GM18907 (cell line): ENCODE results near the gene PHF21A.
A peak's percentile ranks its signal among the peaks of the same experiment; 100 is the strongest.

ENCODE experiments used
- ATAC-seq: cut with Tn5 transposase; IDR thresholded peaks from one replicate; pipeline ENCODE4 v1.9.1; 2021; ENCODE audit warnings: mild to moderate bottlenecking, moderate library complexity; ENCODE audit not compliant: unreplicated experiment

The PHF21A gene

DNA sequence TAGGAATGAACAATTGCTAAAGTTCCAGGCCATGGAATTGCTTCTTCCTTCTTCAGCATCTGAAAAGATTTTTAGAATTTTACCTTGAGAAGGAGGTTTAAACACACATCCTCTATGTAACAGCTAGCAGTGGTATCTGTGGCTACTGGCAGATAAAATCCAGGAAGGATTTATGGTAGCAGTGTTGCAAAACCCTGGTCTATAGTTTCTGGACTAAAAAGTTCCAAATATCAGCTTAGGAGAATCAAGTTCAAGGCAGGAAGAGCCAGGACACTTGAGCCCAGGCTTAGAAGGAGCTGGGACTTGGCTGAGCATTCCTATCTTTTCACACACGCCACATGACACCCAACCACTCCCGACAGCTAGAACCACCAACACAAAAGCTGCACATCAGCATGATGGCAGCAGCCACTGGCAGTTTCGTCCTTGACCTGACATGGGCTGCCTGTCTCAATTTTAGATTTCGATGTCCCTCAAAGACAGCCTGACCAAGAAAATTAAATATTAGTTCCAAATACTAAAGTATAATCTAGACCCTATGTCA, 184.7 kb downstream of the PHF21A start:
- ATAC-seq = no peak

DNA sequence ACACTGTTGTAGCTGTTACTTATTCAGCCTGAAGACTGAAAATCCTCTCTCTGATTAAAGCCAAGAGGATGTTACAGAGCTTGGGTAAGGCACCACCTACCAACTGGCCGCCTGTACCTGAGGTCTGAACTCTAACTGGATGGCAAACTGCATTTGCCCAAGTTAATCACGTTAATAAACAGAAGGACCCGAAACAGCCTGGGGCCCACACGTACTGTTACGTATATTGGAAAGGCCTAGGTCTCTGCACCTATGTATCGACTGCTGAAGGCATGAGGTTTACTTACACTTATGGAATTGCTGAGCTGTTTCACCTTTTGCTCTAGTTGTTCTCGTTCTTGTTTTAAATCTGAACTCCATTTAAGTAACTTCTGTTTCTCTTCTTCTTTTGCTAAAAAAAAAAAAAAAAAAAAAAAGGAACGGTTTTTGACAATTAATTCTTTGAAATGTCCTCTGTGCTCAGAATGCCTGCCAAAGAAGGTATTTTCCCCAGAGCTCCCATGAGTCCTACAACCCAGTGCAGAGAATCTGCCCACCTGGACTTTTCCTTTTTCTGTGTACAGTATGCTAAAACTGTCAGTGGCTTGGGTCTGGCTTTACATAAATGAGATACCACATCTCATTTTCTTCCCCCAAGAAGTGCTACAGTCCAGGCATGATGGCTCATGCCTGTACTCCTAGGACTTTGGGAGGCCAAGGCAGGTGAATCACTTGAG, 185.7 kb downstream of the PHF21A start:
- ATAC-seq = no peak

GRCh38 chr11:45934580-45935318, 186.5 kb downstream of the PHF21A start:
- no peak for ATAC-seq

DNA sequence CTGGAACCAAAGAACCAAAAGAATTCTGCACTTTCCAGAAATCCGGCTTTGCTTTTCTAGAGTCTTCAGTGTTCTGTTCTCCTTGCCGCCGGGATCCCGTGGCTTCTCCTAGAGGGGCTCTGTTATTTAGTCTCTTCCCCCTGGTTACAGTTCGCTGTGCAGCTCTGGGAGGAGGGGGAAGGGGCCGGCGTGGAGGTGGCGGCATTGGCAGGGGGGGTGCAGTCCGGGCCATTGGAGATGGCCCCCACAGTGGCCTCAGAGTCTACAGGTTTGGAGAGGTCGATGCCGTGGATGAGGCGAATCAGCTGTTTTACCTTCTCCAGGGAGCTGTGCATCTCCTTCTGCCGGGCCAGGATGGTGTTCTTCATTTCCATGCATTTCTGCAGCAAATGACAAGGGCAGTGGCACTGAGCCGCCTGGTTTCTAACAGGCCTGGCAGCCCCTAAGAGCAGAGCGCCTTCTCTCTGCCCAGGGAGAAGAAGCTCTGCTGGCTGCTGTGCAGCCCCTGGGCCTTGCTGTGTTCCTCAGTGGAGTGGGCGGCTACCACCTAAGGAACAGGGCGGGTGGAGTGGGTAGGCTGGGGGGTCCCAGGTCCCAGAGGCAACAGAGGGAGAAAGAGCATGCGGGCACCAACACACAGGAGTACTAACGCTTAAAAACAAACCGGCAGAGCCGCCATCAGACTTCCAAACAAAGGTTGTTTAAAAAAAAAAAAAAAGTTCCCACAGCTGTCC, 187.2 kb downstream of the PHF21A start:
- no peak for ATAC-seq

DNA sequence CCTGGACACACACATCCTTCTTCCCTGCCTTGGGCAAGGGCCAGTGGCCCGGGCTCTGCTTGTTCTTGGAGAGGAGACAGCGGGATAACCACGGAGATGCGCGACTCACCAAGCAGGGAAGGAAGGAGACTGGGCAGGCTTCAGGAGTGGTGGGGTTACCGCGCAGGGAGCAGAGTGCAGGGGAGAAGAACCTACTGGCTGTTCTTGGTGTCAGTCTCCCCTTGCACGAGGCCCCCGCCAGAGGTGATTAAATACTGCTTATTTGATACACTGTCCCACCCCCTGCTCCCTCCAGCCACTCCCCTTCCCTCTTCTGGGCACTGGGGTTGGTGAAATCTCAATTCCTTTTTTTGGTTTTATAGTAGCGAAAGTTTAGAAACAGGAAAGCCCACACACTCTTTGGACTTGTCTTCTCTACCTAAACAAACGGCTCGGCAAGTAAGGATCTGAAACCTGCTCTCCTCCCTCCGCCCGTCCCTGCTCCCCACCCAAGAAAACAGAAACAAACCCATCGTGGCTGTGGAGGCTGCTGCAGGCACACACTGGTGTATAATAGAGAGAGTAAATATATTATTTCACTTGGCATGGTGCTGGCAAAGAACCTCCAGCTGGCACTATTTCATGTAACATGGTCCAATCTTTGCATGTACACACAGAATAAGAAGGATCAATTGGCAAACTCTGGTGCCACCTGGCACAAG, 188.0 kb downstream of the PHF21A start:
- ATAC-seq = no peak

- no peak for ATAC-seq
Observed at GRCh38 chr11:45932217-45932616, 189.0 kb downstream of the PHF21A start.

DNA sequence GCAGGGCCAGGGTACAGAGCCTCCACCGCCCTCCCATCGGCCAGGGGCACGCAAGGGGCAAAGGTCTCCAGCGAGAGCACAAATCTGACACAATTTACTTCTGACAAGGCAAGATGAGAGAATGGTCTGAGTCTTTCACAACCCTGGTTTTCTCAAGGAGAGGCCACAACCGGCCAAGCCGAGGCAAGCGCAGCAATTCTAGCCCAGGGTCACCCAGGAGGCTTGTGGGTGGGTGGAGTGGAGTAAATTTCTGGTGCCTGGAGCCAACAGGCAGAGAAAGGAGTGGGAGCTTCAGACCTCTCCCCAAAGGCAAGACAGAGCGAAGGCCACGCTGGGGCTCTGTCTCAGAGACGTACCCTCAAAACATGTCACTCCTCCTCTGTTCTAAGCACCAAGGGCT, 189.5 kb downstream of the PHF21A start:
- no peak for ATAC-seq

GRCh38 chr11:45930951-45931570, 190.2 kb downstream of the PHF21A start:
- ATAC-seq = no peak

- ATAC-seq = peak; percentile 90
Observed at GRCh38 chr11:45930031-45930794, 191.0 kb downstream of the PHF21A start.

DNA sequence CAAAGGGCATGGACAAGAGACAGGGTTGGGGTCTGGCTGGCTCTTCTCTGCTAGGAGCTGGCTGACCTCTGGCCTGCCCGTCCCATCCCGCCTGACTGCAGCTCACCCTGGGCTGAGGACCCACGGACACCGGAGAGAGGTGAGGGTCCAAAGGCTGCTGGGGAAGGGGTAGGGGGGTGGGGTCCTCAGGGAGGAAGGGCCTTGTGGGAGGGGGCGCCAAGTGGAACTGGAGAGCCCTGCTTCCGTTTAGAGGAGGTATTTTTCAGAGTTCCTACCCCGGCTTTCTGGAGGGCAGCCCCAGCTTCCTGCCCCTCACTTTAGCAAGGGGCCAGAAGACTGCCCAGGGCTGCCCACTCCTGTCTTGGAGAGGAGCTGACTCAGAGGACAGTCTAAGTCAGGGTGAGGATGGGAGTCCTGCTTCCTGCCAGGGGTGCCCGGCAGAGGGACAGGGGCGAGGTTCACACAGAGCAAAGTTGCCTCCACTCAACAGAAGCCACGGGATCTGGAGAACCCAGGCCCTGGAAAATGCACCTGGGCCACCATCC, 191.7 kb downstream of the PHF21A start:
- ATAC-seq = no peak

GRCh38 chr11:45928535-45929215, 192.6 kb downstream of the PHF21A start:
- ATAC-seq = no peak

DNA sequence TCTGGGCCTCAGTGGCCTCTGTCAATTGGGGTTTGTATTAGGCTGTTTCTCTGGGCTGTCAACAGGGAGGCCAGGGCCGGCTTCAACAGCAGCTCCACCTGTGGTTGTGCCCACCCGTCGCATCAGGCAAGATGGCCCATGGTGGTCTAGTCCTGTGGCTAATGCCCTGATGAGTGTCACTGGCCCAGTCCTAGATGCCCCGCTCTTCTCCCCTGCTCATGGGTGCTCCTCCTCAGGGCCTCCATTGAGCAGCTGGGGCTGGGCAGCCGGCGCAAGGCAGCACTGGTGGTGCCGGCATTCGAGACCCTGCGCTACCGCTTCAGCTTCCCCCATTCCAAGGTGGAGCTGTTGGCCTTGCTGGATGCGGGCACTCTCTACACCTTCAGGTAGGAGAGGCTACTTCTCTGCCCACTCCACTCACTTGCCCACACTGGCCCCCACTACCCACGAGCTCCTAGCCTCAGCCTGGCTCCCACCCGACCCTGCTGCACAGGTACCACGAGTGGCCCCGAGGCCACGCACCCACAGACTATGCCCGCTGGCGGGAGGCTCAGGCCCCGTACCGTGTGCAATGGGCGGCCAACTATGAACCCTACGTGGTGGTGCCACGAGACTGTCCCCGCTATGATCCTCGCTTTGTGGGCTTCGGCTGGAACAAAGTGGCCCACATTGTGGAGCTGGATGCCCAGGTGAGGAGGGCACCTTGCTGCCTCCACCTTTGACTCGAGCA, 193.4 kb downstream of the PHF21A start:
- ATAC-seq = no peak

DNA sequence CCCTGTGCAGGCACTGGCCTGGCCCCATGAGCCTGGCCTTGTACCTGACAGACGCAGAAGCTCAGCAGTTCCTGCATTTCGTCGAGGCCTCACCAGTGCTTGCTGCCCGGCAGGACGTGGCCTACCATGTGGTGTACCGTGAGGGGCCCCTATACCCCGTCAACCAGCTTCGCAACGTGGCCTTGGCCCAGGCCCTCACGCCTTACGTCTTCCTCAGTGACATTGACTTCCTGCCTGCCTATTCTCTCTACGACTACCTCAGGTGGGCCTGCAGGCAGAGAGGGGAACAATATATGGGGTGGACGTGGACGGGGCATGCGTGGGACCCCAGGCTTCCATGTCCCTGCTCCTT, 193.9 kb downstream of the PHF21A start:
- ATAC-seq = no peak

DNA sequence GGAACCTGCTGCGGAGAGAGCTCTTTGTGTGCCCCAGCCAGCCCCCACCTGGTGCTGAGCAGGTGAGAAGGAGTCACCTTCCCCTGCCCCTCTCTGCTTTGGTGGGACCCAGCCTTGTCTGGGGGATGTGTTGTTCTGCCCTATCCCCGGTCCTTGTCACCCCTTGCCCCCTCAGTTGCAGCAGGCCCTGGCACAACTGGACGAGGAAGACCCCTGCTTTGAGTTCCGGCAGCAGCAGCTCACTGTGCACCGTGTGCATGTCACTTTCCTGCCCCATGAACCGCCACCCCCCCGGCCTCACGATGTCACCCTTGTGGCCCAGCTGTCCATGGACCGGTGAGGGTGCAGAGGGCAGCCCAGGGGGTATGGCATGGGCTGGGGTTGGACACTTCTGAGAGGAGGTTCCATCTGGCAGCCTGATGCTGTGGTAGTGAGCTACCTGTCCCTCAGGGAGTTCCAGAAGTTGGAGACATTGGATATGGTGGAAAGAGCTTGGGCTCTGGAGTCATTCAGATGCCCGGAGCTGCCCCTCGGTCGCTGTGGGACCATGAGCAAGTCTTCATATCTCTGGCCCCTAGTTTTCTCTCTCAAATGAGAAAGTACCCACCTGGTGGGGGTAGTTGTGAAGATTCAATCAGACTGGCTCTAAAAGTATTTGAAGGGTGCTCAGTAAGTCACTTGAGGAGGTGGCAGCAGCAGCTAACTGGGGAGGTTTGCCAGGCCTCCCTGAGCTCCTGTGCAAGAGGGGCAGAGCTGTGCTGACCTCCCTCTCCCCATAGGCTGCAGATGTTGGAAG, 194.5 kb downstream of the PHF21A start:
- no peak for ATAC-seq

DNA sequence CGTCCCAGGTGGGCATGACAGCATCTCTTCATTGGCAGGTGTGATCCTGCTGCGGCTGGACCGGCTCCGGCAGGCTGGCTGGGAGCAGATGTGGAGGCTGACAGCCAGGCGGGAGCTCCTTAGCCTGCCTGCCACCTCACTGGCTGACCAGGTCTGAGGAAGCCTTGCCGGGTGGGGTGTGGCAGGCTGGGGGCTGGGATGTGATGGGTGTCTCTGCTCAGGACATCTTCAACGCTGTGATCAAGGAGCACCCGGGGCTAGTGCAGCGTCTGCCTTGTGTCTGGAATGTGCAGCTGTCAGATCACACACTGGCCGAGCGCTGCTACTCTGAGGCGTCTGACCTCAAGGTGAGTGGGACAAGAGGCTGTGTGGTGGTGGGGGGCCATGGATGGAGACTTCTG, 195.3 kb downstream of the PHF21A start:
- no peak for ATAC-seq

- ATAC-seq = no peak
Observed at GRCh38 chr11:45925550-45925949, 195.7 kb downstream of the PHF21A start.

DNA sequence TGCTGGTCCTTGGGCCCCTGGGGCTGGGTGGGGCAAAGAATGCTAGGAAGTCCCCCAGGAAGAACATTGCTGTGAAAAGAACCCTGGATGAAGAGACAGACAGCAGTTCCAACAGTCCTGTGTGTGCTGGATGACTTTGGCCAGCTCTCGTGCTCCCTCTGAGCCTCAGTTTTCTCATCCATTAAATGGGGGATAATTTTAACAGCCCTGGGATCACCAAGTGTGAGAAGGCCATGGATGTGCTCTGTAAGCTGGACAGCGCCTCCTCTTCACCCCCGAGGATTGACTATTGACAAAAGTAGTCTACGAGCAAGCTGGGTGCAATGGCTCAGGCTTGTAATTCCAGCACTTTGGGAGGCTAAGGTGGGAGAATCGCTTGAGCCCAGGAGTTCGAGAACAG, 196.3 kb downstream of the PHF21A start:
- no peak for ATAC-seq
